ENCODE measurements around the gene MRPS34.

MRPS34 gene

GRCh38 chr16:1754204-1754603 is 18.7 kb downstream of the MRPS34 start:
- TF ChIP-seq CTCF (IDR thresholded peaks at IDR 0.05; ENCODE audit: low read depth, low read length) = no peak
- no peak overlapping the region for H3K4me3 ChIP-seq (ENCODE audit: low read depth, low read length)

DNA sequence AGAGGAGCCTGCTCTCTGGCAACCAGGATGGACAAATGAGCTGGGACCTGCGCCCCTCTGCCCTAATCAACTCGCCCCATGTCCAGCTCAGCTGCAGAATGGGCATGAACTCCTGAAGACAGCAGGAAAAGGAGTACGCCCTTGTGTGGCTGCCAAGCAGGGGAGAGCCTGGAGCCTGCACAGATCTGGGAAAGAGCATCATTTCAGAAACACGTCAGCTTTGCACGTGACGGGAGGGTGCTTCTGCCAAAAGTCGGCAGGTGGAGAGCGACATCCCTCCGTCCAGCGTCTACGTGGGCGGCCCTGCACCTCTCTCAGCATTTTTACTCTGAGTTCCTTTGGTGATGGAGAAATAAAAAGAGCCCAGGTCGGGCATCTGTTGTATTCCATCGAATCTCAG is 20.1 kb downstream of the MRPS34 start:
- H3K4me3 ChIP-seq (ENCODE audit: low read depth, low read length) = no peak overlapping the region
- no peak for TF ChIP-seq CTCF (IDR thresholded peaks at IDR 0.05; ENCODE audit: low read depth, low read length)

GRCh38 chr16:1751946-1752345 is 21.0 kb downstream of the MRPS34 start:
- TF ChIP-seq CTCF (IDR thresholded peaks at IDR 0.05; ENCODE audit: low read depth, low read length) = no peak
- no peak overlapping the region for H3K4me3 ChIP-seq (ENCODE audit: low read depth, low read length)

DNA sequence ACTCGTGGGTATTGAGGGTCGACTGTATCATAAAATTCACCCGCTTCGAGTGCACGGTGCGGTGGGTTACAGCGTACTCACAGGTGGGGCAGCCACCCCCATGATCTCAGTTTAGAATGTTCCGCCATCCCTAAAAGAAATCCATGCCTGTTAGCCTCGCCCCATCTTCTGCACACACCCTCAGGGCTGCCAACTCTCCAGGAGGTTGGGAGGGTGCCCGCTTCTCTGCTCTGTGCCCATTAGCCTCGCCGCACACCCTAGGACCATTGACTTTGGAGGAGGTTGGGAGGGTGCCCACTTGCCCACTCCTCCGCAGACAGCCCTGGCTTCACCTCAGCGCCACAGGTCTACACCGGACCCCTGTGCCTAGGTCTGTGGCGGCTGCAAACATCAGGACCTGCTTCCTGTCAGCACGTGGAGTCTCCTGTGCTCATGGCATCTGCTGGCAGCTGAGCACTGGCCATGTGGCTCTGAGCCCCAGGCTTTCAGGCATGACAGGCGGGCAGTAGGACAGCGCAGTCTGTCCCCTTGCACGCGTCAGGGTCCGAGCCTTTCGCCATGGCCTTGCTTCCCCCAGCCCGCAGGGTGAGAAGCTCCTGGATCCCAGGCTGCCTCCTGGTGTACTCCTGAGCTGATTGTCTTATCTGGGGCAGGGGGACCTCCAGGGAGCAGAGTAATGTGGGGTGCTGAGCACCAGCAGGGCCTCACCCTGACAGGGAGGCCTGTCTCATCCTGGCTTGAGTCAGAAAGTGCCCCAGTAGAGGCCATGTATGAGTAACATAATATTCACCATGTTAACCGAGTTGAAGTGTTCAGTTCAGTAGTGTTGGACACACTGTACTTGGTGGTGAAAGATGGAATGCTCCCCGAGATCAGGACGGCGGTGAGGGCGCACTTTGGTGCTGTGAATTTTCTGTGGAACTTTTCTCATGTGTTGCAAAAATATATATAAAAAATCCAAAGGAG is 23.5 kb downstream of the MRPS34 start:
- H3K4me3 ChIP-seq (ENCODE audit: low read depth, low read length) = no peak overlapping the region
- no peak for TF ChIP-seq CTCF (IDR thresholded peaks at IDR 0.05; ENCODE audit: low read depth, low read length)

DNA sequence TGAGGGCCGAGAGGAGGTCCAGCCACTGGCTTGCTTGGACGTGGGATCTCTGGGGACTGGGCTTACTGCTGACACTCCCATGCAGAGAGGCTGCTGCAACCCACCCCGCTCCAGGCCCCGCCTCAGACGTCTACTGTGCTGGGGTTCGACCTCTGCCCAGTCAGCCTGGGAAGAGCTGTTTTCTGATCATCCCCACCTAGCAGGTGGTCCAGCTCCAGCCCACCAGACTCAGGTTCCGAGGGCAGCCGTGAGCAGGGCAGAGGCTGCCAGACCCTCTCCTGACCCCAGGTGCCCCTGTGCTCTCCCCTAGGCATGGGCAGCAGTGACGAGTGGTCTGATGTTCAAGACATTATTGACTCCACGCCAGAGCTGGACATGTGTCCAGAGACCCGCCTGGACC is 25.0 kb downstream of the MRPS34 start:
- TF ChIP-seq CTCF (IDR thresholded peaks at IDR 0.05; ENCODE audit: low read depth, low read length) = no peak
- no peak overlapping the region for H3K4me3 ChIP-seq (ENCODE audit: low read depth, low read length)

- no peak overlapping the region for H3K4me3 ChIP-seq (ENCODE audit: low read depth, low read length)
- no peak for TF ChIP-seq CTCF (IDR thresholded peaks at IDR 0.05; ENCODE audit: low read depth, low read length)
These were observed 26.2 kb downstream of the MRPS34 start for GRCh38 chr16:1746693-1747195.
